SK-N-SH (cell line): Measurements from ENCODE around the gene ACACA.

Experiments used
- CTCF ChIP-seq: fragments of 200-600 bp; sonication (generic); IDR thresholded peaks from 2 replicates; pipeline ENCODE4 v1.6.1; 2017; ENCODE audit warnings: antibody characterized with exemption, mild to moderate bottlenecking, moderate library complexity
- FOXM1 ChIP-seq: IDR thresholded peaks from 2 replicates; pipeline ENCODE4 v1.4.0; 2012; ENCODE audit warnings: low read depth, mild to moderate bottlenecking
- RCOR1 ChIP-seq: fragments of 150-350 bp; IDR thresholded peaks from 2 replicates; pipeline ENCODE4 v1.6.1; 2017; ENCODE audit warnings: antibody characterized with exemption, low read length
- TAF1 ChIP-seq: IDR thresholded peaks from 2 replicates; pipeline ENCODE4 v1.6.1; 2012; ENCODE audit warnings: low read depth, mild to moderate bottlenecking, low read length, moderate library complexity, borderline replicate concordance

DNA sequence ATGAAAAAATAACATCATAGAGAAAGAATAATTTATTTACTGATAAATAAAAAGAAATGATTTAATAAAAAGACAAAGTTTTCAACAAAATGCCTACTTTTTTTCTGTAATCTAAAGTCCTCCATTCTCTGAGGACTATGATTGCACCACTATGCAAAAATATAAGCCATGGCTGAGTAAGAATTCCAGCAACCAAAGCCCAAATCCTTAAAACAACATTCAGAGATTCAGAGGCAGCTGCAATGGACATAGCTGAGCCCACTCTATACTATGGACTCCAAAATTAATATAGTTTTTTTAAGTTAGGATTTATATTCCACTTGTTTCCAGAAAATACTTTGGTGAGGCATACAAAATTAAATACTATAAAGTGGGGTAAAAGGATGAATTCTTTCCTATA, 200.3 kb downstream of the ACACA start:
- TF ChIP-seq TAF1: no peak
- TF ChIP-seq FOXM1: no peak
- TF ChIP-seq CTCF: no peak
- no peak for TF ChIP-seq RCOR1
